MV-4-11 (cell line): ENCODE measurements around the gene LRRC8D.
A peak's percentile ranks its signal among the peaks of the same experiment; 100 is the strongest.
"Not testable (repeated sequence)": the region's sequence is repeated elsewhere in the genome, so short reads cannot be mapped to it uniquely, and the experiment has no call there.

Experiments
- DNase-seq: peaks from one replicate; lab custom pipeline; 2025; lab: John Stamatoyannopoulos, UW

Gene LRRC8D

DNA sequence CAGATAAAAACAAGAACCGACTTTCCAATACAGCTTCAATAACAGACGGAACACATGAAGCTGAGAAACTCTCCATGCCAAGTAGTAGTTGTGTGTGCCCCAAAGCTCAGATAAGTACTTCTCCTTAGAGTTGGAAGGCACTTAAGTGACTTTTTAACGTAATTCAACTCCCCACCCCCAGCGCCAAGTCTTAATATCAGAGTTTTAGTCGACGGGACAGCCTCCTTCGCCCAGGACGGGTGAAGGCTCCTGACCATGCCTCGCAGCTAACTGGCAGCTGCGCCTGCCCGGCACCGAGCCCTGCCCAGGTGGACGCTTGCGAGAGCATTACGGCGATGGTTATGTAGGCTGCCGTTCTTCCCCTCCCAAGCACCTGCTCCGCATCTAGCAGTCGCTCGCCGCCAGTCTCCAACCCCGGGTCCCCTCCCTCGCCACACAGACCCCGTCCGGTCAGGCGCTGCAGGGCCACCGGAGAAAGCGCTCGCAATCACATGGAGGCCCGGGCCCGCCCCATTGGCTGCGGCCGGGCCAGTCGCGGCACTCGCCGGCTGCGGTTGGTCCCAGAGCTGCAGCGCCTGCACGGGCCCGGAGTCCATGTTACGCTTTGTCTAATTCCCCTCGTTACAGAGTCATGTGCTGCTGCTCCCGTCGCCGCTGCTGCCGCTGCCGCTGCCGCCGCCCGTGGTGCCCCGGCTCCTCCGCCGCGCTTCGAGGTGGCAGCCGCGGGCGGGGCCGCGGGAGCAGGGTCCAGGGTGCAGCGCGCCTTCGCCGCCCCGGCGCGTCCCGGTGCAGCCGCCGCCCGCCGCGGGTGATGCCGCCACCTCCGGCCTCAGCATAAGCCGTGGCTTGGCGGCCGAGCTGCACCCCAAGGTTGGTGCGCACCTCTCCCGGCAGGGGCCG is at the start of gene LRRC8D:
TSS of gene LRRC8D (plus strand) at position 611 of the 900 bp plus-strand sequence. CDS start 112,037 bp downstream, outside the sequence.
- peak; percentile 63 for DNase-seq

DNA sequence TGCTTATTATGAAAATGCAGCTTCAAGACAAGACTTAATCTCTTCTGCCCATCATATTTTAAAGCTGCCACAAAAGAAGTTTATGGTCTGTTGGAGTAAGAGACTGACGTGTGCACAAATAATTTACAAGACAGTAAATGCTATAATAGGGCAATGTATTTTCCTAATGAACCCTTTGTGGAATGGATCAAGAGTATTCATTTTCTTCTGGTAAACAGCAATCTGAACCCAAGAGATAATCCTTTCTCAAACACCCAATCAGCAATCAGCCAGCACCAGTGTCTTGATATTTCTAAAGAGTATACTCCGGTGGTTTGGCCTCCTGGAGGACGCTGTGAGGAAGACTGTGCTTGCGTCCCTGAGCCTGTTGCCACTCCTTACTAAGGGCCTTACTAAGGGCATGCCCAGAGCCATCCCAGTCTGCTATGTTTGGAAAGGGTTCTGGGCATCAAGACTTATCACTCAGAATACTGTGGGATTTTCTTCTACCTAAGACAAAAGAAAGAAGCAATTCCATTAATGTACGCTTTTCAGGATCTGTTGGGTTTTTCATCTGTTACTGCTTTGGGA is 48.8 kb upstream of the LRRC8D start:
- DNase-seq, result no peak

DNA sequence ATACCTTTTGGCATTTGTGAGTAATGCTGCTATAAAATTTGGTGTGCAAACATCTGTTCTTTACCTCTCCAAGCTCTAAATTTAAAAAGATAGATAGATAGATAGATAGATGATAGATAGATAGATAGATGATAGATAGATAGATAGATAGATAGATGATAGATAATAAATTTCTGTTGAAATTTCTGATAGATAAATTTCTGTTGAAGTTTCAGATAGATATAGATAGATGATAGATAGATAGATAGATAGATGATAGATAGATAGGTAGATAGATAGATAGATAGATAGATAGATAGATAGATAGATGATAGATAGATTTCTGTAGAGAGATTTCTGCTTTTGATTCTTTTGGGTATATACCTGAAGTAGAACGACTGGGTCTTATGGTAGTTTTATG is 44.7 kb upstream of the LRRC8D start:
- DNase-seq, result not testable (repeated sequence)

DNA sequence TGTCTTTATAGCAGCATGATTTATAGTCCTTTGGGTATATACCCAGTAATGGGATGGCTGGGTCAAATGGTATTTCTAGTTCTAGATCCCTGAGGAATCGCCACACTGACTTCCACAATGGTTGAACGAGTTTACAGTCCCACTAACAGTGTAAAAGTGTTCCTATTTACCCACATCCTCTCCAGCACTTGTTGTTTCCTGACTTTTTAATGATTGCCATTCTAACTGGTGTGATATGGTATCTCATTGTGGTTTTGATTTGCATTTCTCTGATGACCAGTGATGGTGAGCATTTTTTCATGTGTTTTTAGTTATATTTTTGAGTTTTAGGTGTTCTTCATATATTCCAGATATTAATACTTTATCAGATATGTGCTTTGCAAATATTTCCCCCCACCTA is 43.6 kb upstream of the LRRC8D start:
- not testable (repeated sequence) for DNase-seq

DNA sequence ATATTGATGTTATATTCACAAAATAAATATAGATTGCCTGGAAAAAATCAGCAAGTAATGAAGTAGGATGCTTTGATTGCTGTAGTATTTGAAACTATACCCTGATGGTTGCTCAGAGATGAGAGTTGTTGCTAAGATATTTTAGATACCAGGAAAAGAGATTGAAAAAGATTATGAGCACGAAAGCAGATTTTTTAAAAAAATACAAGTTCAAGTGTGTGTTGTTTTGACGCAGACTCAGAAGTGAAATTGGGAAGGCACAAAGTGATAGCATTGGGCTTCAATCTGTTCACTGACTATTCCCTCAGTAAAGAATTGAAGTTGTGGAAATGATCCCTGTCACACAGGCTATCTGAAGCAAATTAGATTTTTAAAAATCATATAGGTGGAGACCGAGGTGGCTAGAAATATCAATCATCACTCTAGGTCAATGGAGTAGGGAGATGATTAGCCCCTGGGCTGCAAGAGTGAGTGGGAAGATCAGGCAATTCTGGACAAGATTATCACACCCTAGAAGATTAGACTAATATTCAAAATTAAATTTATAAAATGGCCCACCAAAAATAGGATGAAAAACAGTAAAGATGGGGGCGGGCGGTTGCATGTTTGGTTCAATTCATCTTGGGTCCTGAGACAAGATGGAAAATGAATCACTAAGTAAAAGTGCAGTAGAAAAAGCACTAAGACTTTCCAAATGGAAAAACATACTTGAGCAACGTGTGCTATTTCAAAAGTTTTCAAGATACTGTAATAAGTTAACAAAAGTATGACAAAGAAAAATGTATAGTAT is 41.5 kb upstream of the LRRC8D start:
- DNase-seq, result no peak

DNA sequence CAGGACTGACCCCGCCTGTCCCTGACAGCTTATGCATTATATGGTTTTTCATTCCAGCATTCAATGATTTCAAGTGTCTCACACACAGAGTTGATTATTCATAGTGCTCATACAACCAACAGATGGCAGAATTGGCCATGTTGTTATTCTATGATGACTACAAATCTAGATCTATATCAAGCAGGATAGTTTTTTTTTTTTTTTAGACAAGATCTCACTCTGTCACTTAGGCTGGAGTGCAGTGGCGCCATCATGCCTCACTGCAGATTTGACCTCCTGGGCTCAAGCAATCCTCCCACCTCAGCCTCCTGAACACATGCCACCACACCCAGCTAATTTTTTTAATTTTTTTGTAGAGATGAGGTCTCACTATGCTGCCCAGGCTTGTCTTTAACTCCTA is 40.1 kb upstream of the LRRC8D start:
- peak; percentile 56 for DNase-seq

DNA sequence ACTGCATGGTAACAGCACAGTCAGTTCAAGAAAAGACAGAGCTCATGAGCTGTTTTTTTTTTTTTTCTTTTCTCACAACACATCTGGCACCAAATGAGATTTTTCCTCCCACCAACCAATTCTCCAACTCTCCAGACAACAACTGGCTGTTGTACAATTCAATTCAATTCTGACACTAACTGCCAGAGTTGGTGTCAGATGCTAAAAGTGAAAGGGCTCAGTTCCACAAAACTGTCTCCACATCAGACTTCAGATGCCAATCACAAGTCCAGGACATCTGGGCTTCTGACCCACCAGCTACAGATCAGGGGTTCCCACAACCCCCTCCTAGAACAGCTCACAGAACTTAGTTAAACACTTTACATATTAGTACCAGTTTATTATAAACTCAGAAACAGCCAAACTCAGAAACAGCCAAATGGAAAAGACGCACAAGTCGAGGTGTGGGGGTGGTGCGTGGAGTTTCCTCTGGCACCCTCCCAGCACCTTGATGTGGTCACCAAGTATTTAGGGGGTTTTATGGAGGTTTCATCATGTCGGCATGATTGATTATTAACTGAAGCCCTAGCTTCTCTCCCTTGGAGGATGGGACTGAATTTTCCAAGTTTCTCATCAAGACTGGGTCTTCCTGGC is 39.2 kb upstream of the LRRC8D start:
- no peak for DNase-seq

DNA sequence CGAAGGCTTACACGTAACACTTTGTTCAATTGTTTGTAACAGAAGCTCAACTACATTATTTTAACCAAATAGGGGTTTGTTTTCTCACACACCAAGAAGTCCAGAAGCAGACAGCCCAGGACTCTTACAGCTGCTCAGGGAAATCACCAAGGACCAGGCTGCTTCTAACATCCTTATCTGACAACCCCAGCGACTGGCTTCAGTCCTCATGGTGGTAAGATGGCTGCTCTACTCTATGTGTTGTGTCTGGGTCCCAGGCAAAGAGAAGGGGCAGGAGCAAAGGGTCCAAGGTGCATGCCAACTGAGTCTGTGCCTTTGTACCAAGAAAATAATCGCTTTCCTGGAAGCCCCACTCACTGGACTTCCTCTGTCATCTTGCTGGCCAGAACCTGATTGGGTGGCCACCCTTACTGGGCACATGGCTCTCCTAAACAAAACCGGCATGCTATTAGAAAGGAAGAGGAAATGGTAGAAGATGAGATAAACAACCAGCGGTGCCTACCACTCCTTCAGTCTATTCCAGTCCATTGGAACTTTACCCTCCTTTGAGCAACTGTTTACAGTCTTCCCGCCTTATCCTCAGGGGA is 34.1 kb upstream of the LRRC8D start:
- DNase-seq, result no peak

DNA sequence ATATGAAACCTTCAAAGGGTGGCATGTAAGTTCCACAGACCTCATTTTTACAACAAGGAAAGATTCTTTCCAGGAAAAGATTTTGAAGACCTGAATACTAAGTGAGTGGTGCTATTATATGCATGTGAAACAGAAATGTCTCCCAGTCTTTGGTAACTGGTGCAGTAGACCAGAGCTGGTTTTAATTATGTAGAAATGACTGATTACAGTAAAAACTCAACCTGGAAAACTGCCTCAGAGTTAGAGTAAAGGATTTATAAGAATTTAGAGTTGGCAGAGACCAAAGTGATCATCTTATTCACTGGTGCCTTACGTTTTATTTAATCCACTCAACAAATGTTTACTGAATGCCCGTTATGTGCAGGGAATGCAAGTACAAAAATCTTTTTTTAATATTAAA is 30.2 kb upstream of the LRRC8D start:
- no peak for DNase-seq

DNA sequence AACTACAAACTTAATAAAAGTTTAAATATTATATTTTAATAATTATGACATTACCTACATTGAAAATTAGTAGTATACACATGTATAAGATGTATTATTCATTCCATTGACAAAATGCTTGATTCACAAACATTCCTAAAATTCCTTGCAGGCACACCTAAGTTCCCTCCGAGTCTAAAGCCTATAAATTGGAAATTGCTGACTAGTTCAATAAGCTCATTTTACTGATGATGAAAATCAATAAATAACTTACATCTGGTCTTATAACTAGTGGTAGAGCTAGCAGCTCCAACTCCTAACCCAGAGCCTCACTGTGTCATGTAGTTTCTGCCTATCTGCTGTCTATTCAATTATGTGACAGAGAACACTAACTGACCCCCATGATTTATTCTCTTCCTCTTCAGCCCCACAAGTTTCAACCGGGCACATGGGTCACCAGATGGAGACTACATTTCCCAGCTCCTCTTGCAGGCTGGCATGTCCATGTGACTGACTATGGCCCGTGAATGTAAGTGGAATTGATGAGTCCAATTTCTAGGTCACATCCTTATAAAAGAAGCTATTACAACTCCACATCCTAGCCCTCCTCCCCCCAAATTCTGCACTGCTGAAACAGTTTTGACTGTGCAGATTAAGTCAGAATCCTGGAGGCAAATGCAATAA is 29.6 kb upstream of the LRRC8D start:
- peak; percentile 23 for DNase-seq

DNA sequence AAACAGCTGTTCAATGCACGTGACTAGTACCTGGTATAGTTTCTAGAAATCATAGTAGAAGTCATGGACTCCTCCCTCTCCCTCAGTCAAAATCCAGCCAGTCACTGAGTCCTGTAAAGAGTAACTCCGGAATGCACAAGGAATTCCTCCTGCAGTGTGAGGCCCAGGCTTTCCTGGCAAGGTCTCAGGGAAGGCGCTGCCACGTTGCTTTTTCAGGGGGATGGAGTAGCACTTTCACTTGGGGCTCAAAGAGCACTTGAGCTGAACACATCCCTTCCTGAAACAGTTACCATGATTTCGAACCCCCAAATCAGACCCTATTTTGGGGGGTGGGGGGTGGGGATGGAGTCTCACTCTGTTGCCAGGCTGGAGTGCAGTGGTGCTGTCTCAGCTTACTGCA is 26.4 kb upstream of the LRRC8D start:
- no peak for DNase-seq

DNA sequence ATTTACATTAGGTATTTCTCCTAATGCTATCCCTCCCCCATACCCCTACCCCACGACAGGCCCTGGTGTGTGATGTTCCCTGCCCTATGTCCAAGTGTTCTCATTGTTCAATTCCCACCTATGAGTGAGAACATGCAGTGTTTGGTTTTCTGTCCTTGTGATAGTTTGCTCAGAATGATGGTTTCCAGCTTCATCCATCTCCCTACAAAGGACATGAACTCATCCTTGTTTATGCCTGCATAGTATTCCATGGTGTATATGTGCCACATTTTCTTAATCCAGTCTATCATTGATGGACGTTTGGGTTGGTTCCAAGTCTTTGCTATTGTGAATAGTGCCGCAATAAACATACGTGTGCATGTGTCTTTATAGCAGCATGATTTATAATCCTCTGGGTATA is 25.3 kb upstream of the LRRC8D start:
- not testable (repeated sequence) for DNase-seq

DNA sequence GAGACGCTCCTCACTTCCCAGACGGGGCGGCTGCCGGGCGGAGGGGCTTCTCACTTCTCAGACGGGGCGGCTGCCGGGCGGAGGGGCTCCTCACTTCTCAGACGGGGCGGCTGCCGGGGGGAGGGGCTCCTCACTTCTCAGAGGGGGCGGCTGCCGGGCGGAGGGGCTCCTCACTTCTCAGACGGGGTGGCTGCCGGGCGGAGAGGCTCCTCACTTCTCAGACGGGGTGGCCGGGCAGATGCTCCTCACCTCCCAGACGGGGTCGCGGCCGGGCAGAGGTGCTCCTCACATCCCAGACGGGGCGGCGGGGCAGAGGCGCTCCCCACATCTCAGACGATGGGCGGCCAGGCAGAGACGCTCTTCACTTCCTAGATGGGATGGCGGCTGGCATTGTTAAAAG is 23.0 kb upstream of the LRRC8D start:
- not testable (repeated sequence) for DNase-seq

DNA sequence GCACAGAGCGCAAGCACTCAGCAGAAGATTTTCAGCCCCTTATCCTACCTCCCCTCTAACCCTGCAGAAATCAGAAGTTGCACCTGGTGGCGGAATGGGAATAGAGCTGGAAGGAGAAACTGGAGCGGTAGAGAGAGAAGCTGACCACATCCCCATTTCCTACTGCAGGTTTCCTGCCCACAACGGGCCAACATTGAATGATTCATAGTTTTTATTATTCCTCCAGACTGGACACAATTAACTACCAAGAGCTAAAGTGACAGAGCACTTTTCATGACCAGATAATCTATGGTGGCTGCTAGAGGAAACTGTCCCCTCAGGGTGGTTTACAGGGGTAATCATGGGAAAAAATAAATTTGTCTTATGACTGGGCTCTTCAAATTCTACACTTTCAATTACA is 21.3 kb upstream of the LRRC8D start:
- peak; percentile 79 for DNase-seq

DNA sequence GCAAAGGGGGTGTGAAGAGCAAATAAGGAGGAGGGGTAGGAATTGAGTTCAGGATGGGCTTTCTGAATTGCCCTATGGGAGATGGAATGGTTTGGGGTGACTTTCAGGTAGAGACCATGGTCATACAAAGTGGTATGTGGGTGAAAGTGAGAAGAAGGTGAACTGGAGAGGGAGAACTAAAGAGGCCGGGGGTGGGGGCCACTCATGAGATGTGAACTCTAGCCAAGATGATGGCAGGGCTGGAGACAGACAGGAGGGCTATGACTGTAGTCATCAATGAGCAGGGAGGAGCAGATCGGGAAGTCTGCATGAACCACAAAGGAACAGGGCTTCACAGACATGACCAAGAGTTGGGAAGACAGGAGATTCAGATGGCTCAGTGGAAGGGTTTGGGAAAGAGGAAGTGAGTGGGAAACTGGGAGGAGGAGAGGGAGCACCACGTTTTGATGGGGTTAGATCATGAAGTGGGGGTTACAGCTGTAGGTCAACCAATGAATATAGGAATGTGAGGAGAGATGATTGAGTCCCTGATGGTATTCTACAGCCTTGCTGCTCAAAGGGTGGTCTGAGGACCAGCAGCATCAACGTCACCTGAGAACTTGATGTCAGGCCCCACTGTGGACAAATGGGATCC is 20.7 kb upstream of the LRRC8D start:
- no peak for DNase-seq

DNA sequence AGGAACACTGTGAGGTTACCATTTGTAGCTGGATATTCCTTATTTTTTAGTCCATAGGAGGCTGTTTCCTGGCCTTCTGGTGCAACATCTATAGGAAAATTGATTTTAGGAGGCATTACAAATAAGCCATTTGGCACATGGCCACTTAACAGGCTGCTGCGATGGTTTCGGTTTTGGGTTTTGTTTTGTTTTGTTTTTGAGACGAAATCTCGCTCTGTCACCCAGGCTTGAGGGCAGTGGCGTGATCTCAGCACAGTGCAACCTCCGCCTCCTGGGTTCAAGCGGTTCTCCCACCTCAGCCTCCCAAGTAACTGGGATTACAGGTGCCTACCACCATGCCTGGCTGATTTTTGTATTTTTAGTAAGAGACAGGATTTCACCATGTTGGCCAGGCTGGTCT is 20.1 kb upstream of the LRRC8D start:
- DNase-seq, result no peak

DNA sequence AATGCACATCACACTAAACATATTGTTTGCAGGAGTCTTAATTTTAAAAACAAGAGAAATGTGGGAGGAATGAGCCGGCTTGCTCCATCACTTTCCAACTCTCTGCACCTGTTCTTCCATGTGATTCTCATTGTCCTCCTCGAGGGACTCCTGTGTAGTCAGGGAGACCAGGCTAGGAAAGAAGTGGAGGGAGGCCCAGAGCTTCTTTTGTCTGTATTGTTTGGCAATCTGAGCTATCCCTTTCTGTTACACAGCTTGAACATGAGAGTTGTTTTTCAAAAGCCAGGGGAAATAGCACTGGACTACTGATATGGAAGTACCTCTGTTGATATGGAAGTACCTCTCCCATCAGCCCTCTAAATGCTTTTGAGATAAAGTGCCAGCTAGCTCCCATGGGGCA is 18.8 kb upstream of the LRRC8D start:
- DNase-seq, result no peak

DNA sequence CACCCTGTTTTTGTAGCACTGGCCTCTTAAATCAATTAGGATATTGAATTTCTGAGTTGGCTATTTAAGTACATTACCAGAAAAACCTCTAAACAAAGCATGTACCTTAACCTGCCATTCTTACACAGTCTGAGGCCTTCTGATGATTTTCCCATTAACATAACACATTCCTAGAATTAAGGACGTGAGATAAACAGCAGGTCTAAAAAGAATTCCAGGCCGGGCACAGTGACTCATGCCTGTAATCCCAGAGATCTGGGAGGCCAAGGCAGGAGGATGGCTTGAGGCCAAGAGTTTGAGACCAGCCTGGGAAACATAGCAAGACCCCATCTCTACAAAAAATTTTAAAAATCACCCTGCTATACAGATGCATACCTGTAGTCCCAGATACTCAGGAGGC is 18.0 kb upstream of the LRRC8D start:
- no peak for DNase-seq

DNA sequence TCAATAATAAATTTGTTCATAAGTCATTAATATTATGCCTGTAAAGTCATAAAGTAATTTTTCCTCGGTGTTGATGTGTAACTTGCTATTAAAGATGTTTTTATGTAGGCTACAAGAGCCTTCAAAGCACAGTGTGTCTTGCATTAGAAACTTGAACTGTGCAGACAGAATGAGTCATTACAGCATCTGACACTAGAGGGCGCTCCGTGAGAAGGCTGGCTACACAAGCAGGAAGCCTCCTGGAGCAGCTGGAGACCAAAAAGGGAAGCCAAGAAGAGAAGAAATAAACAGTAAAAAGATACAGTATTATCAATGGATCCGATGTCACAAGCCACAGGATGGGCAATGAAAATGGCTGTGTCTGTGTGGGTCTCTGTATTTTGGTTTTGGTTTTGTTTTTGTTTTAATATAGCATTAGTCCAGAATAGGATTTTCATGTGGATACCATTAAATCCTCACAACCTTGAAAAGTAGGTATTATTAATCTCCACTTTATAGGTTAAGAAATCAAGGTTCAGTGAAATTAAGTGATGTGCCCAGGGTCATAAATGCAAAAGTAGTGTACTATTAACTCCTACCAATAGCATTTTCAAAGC is 16.1 kb upstream of the LRRC8D start:
- DNase-seq, result peak; percentile 90

DNA sequence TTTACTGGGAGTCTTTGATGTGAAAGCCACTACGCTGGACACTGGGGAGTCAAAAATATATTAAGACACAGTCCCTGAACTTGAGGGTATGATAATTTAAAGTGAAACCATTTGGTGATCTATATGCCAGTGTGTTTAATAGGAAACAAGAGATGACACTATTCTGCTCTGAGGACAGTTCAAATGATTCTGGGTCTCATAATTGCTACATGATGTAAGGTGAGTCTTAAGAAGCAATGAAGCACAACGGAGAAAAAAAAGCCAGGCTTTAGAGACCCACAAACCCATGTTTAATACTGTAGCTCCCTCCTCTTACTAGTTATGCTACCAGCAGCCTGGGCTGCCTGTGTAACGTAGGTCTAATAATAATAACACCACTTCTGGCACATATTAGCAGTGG is 14.2 kb upstream of the LRRC8D start:
- no peak for DNase-seq

DNA sequence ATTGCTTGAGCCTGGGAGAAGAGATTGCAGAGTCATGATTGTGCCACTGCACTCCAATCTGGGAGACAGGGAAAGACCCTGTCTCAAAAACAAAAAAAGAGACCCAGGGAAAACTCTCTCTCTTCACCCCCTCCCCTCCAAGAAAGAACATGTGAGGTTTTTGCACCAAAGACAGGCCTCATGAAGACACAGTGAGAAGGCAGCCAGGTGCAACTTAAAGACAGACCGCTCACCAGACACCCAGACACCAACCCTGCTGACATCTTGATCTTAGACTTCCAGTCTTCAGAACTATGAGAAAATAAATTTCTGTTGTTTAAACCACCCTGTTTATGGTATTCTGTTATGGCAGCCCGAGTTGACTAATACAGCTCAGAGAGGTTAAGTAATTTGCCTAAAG is 13.3 kb upstream of the LRRC8D start:
- no peak for DNase-seq
